ENCODE data around the gene C16orf74.

Gene C16orf74

GRCh38 chr16:85773044-85773443, 22.1 kb upstream of the C16orf74 start:
- no peak for DNase-seq

- DNase-seq, result no peak
Measured at GRCh38 chr16:85770741-85771140, 19.8 kb upstream of the C16orf74 start.

GRCh38 chr16:85768199-85768598, 17.3 kb upstream of the C16orf74 start:
- DNase-seq, result no peak

DNA sequence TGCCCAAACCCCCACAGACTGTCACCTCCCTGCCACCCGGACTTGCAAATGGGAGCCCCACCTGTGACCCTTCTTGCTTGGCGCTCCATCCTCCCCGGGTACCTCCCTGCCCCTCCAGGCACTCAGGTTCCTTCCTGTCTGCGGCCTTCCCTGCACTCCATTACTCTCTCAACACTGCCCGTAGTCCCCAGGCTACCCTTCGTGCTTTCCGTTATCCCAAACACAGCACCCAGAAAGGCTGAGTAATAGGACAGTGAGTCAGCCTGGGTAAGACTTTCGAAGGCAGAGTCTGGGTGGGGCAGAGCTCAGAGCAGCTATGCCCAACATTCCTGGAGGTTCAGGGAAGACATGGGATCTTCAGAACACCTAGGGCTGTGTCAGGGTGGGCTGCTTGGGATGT, 16.6 kb upstream of the C16orf74 start:
- no peak for DNase-seq

DNA sequence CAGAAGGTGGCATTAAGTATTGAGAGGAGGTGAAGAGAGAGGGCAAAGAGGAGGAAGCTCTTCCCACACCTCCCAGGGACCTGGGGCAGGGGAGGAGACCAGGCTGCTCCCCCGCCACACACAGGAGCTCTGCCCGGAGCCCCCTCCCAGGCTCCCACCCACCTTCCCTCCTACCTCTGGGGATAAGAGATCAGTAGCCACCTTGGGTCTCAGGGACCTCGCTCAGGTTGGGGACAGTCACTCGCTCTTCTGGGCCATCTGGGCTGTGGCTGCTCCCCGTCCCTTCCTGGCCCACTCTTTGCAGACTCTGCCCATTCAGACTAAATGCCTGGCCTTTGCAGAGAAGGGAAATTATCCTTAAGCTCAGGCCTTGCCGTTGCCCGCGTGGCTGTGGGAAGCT, 14.9 kb upstream of the C16orf74 start:
- DNase-seq, result no peak

DNA sequence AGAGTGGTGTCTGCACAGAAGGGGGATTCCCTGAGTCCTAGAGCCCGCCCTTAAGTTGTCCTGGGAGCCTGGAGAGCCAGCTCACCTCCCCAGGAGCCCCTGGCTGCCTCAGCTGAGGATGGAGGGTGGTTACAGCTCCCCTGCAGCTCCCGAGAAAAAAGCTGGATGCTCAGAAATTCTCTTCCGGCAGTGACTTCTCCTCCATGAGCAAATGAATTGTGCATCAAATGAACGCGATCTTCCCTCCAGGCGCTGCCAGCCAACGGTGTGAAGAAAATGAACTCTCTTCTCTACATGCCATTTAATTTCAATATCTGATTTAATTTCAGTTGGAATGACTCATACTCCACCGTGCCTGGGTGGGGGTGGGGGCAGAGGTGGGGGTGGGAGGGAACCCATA, 14.3 kb upstream of the C16orf74 start:
- DNase-seq, result no peak

DNA sequence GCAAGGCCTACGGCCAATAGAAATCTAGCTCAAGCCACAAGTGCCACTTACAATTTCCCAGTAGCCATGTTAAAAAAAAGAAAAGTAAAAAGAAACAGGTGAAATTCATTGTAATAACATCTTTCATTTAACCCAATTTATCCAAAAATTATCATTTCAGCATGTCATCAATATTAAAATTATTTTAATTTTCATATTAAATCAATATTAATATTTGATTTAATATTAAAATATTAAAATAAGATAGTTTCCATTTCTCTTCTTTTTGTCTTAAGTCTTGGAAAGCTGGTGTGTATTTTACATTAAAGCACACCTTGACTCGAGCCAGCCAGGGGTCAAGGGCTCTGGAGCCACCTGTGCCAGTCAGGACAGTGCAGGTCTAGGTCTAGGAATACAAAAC, 12.7 kb upstream of the C16orf74 start:
- DNase-seq, result no peak

DNA sequence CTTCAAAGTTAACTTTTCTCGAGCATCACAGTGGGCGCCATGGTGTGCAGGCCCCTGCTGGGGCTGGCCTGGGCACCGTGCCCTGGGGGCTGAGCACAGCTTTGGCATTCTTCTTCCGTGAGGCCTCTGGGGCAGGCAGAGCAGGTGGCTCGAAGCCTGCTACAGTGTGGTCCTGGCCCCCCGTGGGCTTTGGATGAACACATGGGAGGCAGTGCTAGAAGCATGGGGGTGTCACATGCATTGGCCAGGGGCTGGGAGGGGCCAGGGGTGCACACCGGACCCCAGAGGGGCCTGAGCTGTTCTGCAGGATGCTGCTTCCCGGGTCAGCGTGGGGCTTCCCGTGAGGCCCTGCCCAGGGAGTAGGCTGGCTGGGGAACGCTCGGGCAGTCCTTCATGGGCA, 12.1 kb upstream of the C16orf74 start:
- no peak for DNase-seq

GRCh38 chr16:85761861-85762260, 11.0 kb upstream of the C16orf74 start:
- DNase-seq, result no peak

GRCh38 chr16:85759631-85760419, 8.9 kb upstream of the C16orf74 start:
- DNase-seq, result no peak

DNA sequence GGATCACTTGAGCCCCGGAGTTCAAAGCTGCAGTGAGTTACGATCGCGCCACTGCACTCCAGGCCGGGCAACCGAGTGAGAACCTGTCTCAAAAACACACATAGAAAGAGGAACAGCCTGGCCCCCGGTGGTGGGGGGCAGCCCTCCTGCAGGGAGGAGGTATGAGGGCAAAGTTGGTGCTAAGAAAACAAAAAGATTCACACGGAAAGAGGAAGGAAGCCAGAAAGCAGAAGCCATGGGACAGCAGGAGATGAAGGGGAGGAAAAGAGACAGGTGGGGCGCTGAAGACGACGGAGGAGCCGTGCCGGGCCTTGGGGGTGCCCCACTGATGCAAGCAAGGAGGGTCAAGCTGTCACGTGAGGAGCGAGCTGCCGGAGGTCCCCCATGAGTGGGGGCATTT, 8.2 kb upstream of the C16orf74 start:
- no peak for DNase-seq

DNA sequence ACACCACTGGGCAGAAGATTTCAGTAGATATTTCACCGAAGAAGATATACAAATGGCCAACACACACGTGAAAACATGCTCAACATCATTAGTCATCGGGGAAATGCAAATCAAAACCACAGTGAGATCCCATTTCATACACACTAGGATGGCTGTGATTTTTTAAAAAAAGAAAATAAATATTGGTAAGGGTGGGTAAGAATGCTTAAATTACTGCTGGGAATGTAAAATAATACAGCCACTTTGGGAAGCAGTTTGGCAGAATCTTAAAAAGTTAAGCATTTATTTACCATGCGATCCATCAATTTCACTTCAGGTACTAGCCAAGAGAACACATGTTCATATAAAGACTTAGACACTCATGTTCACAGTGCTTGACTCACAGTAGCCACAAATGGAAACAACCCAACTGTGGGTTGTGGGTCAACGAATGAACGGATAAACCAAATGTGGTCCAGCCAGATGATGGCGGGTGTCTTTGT, 6.5 kb upstream of the C16orf74 start:
- DNase-seq, result no peak

- DNase-seq, result no peak
Measured at GRCh38 chr16:85755929-85756768, 5.3 kb upstream of the C16orf74 start.

GRCh38 chr16:85754413-85754812, 3.5 kb upstream of the C16orf74 start:
- no peak for DNase-seq

GRCh38 chr16:85753976-85754375, 3.1 kb upstream of the C16orf74 start:
- DNase-seq, result no peak

DNA sequence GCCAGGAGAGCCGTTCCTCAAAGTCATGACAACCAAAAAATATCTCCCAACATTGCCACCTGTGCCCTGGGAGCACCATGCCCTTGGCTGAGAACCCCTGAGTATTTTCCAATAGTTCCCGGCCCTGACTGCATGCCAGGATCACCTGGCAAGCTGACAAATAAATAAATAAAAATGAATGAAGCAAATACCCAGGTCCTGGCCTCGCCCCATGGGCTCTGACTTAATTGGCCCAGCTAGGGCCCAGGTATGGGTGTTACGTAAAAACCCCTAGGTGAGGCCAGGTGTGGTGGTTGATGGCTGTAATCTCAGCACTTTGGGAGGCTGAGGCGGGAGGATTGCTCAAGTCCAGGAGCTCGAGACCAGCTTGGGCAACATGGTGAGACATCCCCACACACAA, 2.7 kb upstream of the C16orf74 start:
- DNase-seq, result no peak

DNA sequence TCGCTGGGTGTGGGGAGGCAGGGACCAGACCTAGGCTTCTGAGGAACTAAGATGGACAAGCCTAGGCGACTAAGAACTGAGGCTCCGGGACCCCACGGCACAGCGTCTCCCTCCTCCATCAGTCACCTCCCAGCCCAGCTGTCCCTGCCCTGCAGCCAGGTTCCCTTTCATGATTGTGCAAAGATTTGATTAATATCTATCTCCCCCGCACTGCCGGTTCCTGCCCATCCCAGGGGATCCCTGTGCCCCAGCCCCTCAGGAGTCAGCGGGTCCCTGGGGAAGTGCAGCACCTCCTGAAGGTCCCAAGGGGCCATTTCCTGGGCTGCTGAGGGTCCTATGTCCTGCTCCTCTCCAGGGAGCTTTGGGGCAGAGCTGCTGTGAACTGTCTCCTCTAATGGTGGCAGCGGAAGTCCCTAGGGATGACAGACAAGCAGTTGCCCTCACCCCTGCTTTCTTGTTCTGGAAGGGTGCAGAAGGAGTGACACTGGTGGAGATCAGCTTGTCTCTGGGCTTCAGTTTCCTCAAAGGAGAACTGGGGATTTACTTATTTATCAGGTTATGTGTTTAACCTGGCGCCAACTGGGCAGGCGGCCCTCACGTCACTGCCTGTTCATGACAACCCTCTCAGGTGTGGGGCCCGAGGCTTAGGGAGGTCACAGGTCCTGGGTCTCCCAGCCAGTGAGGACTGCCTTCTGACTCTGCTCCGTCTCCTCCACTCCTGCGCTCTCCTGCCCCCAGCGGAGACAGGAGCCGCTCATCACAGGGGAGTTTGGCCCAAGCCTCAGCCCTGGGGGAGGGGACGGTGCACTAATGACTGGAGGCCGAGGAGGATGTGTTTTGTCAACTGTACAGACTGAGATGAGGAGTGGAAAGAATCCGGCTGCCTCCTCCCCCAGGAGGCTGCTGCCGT, 1.9 kb upstream of the C16orf74 start:
- DNase-seq, result no peak

- DNase-seq, result no peak
Measured at GRCh38 chr16:85751698-85752501, 1.0 kb upstream of the C16orf74 start.

GRCh38 chr16:85750146-85750826, 610 bp downstream of the C16orf74 start:
- peak; percentile 54 for DNase-seq

DNA sequence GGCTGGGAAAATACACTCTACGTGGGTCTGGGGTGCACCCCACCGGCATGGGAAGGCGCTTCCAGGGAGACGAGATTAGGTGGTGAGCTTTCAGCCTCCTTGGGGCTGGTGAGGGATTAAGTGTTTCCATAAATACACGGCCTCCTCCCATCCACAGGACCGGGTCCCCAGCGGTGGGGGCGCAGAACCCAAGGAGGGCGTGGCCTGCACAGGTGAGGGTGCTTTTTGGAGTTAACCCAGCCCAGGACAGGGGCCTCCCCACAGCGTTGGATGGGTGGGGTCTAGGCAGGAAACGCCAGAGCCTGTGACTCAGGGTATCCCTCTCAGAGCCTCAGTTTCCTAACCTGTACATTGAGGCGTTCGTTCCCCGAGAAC, 1.1 kb downstream of the C16orf74 start:
- DNase-seq, result no peak

- DNase-seq, result no peak
Measured at GRCh38 chr16:85746460-85747215, 4.3 kb downstream of the C16orf74 start.

Data from right forelimb (tissue), 1 donor.